GM12873 (cell line): ENCODE measurements around the gene SCFD2.

Source experiments
- TF ChIP-seq, protein P1 (sequence below): IDR thresholded peaks from 2 replicates; pipeline ENCODE4 v1.5.1; 2012; ENCODE audit warnings: low read depth, mild to moderate bottlenecking, moderate library complexity, low read length, control low read depth; ENCODE audit not compliant: insufficient read depth; ENCODE audit errors: missing control alignments

SCFD2 gene

DNA sequence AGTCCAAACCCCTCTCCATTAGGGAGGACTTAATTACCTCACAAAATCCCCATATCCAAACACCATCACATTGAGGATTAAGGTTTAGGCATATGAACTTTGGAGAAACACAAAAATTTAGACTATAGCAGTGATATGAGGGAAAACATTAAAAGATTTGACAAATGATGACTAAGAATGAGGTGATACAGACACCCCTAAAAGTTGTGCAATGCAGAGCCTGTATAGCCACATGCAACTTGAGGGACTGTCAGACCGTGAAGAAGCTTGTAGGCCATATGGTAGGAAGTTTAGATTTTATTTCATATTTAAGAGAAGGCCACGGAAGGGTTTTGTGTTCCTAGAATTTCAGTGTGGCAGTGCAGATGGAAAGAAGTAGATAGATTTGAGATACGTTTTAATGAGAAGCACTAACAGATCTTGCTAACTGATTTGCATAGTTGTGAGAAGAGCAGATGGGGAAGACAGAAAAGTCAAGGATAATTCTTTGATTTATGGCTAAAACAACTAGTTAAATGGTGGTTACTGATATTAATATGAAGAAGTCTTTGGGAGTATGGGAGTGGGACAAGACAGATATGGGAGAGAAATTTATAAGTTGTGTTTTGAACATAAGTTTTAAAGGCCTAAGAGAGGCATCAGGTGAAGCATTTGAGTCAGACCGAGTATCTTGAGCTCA is 6.1 kb upstream of the SCFD2 start:
- TF ChIP-seq, protein P1, sequence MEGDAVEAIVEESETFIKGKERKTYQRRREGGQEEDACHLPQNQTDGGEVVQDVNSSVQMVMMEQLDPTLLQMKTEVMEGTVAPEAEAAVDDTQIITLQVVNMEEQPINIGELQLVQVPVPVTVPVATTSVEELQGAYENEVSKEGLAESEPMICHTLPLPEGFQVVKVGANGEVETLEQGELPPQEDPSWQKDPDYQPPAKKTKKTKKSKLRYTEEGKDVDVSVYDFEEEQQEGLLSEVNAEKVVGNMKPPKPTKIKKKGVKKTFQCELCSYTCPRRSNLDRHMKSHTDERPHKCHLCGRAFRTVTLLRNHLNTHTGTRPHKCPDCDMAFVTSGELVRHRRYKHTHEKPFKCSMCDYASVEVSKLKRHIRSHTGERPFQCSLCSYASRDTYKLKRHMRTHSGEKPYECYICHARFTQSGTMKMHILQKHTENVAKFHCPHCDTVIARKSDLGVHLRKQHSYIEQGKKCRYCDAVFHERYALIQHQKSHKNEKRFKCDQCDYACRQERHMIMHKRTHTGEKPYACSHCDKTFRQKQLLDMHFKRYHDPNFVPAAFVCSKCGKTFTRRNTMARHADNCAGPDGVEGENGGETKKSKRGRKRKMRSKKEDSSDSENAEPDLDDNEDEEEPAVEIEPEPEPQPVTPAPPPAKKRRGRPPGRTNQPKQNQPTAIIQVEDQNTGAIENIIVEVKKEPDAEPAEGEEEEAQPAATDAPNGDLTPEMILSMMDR: no peak

DNA sequence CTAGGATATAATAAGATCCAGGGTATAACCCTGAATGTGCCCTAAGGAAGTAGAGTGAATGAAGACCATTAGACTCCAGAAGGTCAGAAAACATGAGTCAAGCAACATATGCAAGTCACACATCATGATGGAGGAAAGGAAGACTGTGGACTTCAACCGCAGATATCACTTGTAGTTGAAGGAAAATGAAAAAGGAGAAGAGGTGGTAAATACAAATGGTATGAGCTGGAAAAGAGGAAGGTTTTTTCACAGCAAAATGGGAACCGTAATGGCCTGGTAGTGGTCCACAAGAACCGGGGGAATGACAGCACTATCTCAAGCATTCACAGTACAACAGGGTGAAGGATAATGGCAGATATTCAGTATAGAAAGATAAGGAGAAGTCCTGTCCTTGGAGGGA is 5.2 kb upstream of the SCFD2 start:
- TF ChIP-seq, protein P1: no peak

DNA sequence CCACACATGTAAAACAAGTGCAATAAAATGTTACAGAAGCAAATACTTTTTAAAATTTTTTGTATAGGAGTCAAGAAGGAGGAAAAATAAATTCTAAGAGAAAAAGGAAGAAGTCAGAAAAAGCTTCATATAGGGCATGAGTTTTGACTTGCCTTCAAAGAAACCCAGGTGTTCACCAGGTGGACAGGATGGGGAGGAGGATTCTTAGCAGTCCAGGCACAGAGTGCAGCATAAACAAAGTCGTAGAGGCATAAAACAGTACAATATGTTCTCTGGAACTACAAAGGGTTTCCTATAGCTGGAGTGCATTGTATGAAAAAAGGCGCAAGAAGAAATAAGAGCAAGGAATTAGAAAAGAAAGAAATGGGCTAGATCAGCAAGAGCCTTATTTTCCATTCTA is 1.9 kb upstream of the SCFD2 start:
- TF ChIP-seq, protein P1: no peak

DNA sequence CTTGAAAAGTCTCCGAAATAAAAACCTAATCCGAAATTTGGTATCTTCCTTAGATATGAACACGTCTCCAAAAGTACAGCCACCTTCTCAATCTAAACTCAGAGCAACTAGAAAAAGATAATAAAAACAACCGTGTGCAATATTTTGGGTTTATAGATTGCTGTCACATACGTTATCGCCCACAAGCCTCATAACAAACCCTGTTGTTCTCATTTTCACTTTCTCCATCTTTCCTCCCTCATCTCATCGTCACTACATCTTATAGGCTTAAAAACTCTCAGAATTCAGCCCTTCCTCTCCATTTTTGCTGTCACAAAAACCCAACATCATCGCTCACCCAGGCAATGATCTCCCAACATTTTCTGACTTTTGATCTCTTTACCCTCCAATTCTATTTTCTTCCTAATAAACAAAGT is 448 bp upstream of the SCFD2 start:
- TF ChIP-seq, protein P1: no peak

DNA sequence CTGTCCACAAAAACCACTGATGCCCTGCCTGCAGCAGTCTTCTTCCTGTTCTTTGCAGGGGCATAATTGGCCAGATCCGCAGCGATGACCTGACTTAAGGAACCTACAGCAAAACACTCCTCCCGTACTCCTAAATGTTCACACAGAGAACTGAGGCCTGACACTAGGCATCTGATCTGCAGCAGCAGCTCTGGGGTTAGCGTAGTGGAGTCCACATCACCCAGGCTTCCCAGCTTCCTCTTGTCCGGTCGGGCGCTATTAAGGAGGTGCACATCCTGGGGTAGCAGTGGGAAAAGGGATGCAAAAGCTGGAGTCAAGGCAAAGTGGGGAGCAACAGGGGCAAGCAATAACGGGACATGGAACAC is 758 bp downstream of the SCFD2 start:
- TF ChIP-seq, protein P1: no peak

DNA sequence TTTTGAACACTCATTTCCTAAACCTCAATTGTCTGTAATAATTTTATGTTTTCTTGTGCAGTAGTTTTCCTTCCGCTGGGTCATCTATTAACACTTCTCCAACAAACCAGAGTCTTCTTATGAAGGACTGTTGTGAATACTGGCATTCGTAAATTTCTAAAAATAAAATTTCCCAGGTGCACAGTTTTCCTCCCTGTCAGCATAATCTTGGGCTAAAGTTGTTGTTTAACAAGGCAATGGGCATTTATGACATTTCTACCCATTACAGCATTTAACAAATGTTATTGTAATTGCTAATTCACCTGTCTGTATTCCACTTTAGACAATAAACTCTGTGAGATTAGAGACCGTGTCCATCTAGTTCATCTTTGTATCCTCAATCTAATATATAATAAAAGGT is 1.2 kb downstream of the SCFD2 start:
- TF ChIP-seq, protein P1: no peak

DNA sequence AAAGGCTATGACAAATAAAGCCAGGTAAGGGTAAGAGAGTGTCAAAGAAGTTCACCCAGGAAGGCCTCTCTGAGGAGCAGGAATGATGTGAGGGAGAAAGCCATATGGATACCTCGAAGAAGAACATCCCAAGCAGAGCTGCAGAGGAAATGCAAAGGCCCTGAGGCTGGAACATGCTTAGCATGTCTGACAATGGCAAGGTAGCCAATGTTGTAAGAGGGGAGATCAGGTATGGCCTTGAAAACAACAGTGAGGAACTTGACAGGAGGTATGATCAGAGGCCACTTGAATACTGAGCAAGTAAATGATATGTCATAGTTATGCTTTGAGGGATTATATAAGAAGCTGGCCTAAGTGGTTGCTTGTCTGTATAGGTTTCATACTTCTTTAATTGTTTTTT is 3.8 kb downstream of the SCFD2 start:
- TF ChIP-seq, protein P1: no peak
